A673 (cell line): ENCODE measurements around the gene KMT2C. TPM values are rescaled to one million over a fixed set of nuclear protein-coding genes. Genes with fewer than 3 reads are reported as not detected.

ENCODE experiments used
- BruUV-seq: library from RNA; stranded (reverse); fragments of 400-500 nt; replicated peaks from 2 replicates; lab custom pipeline; 2021; lab: Mats Ljungman, UMichigan
- CTCF ChIA-PET: fragments of 300-600 bp; sonication (Branson Sonifier 250); formaldehyde crosslinking; loops from one replicate; lab custom pipeline; 2022; ENCODE audit warnings: antibody characterized with exemption; lab: Charles Lee
- POLR2A ChIA-PET: fragments of 300-600 bp; sonication (Branson Sonifier 250); formaldehyde crosslinking; loops from one replicate; lab custom pipeline; 2022; ENCODE audit warnings: antibody characterized with exemption; ENCODE audit not compliant: low non-redundant PET; lab: Charles Lee
- DNase-seq: peaks from one replicate; pipeline ENCODE4 v3.0.0-alpha.2; 2015; ENCODE audit warnings: low spot score
- H3K27ac ChIP-seq: fragments of 200-600 bp; sonication (generic); 2 replicates; pipeline ENCODE4 v1.5.1; 2016; ENCODE audit warnings: mixed run types, low read depth, mild to moderate bottlenecking, mixed read lengths, antibody characterized with exemption, low read length; ENCODE audit not compliant: poor library complexity, severe bottlenecking
- H3K27me3 ChIP-seq: fragments of 200-600 bp; sonication (generic); replicated peaks from 2 replicates; pipeline ENCODE4 v1.6.1; 2017; ENCODE audit warnings: mixed run types, low read depth, mild to moderate bottlenecking, mixed read lengths, antibody characterized with exemption, low read length; ENCODE audit not compliant: insufficient read depth, poor library complexity
- H3K36me3 ChIP-seq: fragments of 200-600 bp; sonication (generic); 2 replicates; pipeline ENCODE4 v1.6.1; 2016; ENCODE audit warnings: mixed run types, mild to moderate bottlenecking, mixed read lengths, antibody characterized with exemption, low read length; ENCODE audit not compliant: insufficient read depth, poor library complexity, severe bottlenecking
- H3K4me1 ChIP-seq: fragments of 200-600 bp; sonication (generic); 2 replicates; pipeline ENCODE4 v1.6.1; 2017; ENCODE audit warnings: mixed run types, mild to moderate bottlenecking, mixed read lengths, antibody characterized with exemption, low read length; ENCODE audit not compliant: insufficient read depth, poor library complexity, severe bottlenecking
- H3K4me3 ChIP-seq: fragments of 200-600 bp; sonication (generic); 2 replicates; pipeline ENCODE4 v1.5.1; 2016; ENCODE audit warnings: low read depth, mixed run types, mild to moderate bottlenecking, mixed read lengths, low read length; ENCODE audit not compliant: poor library complexity, severe bottlenecking
- H3K9me3 ChIP-seq: fragments of 200-600 bp; sonication (generic); 2 replicates; pipeline ENCODE4 v1.6.1; 2016; ENCODE audit warnings: mixed run types, low read depth, mild to moderate bottlenecking, mixed read lengths, antibody characterized with exemption, low read length; ENCODE audit not compliant: poor library complexity, severe bottlenecking
- CTCF ChIP-seq: fragments of 300-800, 200-600 bp; sonication (generic); conservative IDR thresholded peaks from 2 replicates; pipeline ENCODE4 v1.5.1; 2017; ENCODE audit warnings: low read depth, mild to moderate bottlenecking, antibody characterized with exemption, low read length, moderate library complexity, mixed read lengths
- EZH2 ChIP-seq: fragments of 200-600 bp; sonication (generic); IDR thresholded peaks from 2 replicates; pipeline ENCODE4 v1.6.1; 2017; ENCODE audit warnings: borderline replicate concordance, low read depth, mild to moderate bottlenecking, mixed read lengths, antibody characterized with exemption, low read length; ENCODE audit not compliant: poor library complexity, severe bottlenecking
- intact Hi-C: fragments of 100-400 bp; cut with micrococcal nuclease; formaldehyde crosslinking; loops from one replicate; pipeline ENCODE4 v1.10.0; 2022; ENCODE audit not compliant: unreplicated experiment
- total RNA-seq: library from RNA; stranded (reverse); gene quantifications from 2 replicates; pipeline ENCODE4 v1.2.3, GENCODE V29; 2021

The KMT2C gene
- total RNA-seq, 1 experiment from 2014 or later, result 52.9 TPM

GRCh38 chr7:152329469-152329868 lies 106.3 kb downstream of the KMT2C start:
- Histone ChIP-seq H3K4me1 (peaks cover 9% of the 10 kb centered on the region), H3K4me3 (no peak overlapping the region), H3K27ac (no peak overlapping the region), H3K9me3 (no peaks in the 10 kb centered on the region), H3K27me3 (no peaks in the 10 kb centered on the region), H3K36me3 (no peaks in the 10 kb centered on the region)
- no peak for DNase-seq
- no TSS peak for BruUV-seq
- intact Hi-C loops, result no loop called here
- POLR2A ChIA-PET, result no interaction called here
- TF ChIP-seq EZH2, result no peak
- no peak for TF ChIP-seq CTCF
- CTCF ChIA-PET, result interaction anchor here (0.6 kb wide), 1 partner anchor 12 kb away, joined by 3 read pairs; no protein-coding TSS in a partner anchor

GRCh38 chr7:152328234-152328633 lies 107.6 kb downstream of the KMT2C start:
- Histone ChIP-seq H3K9me3 (no peaks in the 10 kb centered on the region), H3K27me3 (no peaks in the 10 kb centered on the region), H3K36me3 (no peaks in the 10 kb centered on the region), H3K4me1 (peaks cover 9% of the 10 kb centered on the region), H3K27ac (no peak overlapping the region), H3K4me3 (no peak overlapping the region)
- ChIA-PET CTCF (no interaction called here), POLR2A (no interaction called here)
- DNase-seq, result no peak
- intact Hi-C loops, result no loop called here
- BruUV-seq, result no TSS peak
- no peak for TF ChIP-seq CTCF
- no peak for TF ChIP-seq EZH2

- Histone ChIP-seq H3K27me3 (no peaks in the 10 kb centered on the region), H3K36me3 (no peaks in the 10 kb centered on the region), H3K4me3 (no peak overlapping the region), H3K4me1 (peaks cover 41% of the 10 kb centered on the region), H3K9me3 (no peaks in the 10 kb centered on the region), H3K27ac (no peak overlapping the region)
- no TSS peak for BruUV-seq
- intact Hi-C loops, result no loop called here
- ChIA-PET POLR2A (no interaction called here), CTCF (no interaction called here)
- no peak for DNase-seq
- TF ChIP-seq EZH2 (no peak), CTCF (no peak)
Measured at GRCh38 chr7:152315845-152316244, 120.0 kb downstream of the KMT2C start.
